Measurements from ENCODE around the gene FOSB.

GRCh38 chr19:45505151-45505995, 37.6 kb downstream of the FOSB start:
- TF ChIP-seq NCOR1 (IDR thresholded peaks at IDR 0.05) (no peak), SREBF1 (IDR thresholded peaks at IDR 0.05; ENCODE audit: borderline replicate concordance, low read depth, low read length) (no peak), MYC (IDR thresholded peaks at IDR 0.05; ENCODE audit: low read depth, low read length) (no peak), MYC (CRISPR knock-in tag; IDR thresholded peaks at IDR 0.05; ENCODE audit: borderline replicate concordance, low read depth) (no peak), ZBTB1 (CRISPR knock-in tag; IDR thresholded peaks at IDR 0.05; ENCODE audit: borderline replicate concordance, low read depth) (no peak), CBX3 (IDR thresholded peaks at IDR 0.05; ENCODE audit: borderline replicate concordance in 1 of 2, low read length in 2 of 2) (no peak)
